IPS DF 19.7 (cell line): ENCODE data around the gene ATP10B.

Experiments
- DNase-seq: peaks from one replicate; pipeline ENCODE4 v3.0.0-alpha.2; 2013; ENCODE audit warnings: low read depth, low spot score

ATP10B gene

DNA sequence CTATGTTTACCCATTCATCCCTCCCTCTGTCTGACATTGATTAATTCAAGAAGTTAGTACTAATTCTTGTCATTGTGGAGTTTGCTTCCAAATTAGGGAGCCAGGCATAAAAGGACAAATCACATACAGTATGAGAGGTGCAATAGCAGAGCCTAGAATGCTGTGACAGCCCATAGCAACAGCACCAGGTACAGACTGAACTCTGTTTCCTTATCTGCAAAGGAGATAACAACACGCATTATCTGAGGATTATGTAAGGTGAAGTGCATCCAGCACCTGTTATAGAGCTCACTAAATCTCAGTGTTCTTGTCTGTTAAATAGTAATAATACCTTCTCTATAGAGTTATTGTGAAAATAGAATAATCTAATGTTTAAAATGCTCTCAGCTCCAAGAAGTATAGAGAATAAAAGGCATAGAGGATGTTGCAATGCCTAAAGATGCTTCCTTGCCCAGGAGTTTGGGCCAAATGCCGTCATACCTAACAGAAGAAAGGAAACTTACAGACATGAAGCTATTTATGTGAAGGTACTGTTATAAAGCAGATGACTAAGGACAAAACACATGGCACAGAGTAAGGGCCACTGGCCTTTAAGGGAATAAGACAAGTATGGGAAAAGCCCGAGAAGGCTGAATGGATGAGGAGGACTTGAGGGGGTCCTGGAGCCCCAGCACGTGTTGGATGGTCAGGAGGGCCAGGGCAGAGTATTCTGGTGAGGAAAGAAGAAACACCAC is 214.5 kb downstream of the ATP10B start:
- no peak for DNase-seq

DNA sequence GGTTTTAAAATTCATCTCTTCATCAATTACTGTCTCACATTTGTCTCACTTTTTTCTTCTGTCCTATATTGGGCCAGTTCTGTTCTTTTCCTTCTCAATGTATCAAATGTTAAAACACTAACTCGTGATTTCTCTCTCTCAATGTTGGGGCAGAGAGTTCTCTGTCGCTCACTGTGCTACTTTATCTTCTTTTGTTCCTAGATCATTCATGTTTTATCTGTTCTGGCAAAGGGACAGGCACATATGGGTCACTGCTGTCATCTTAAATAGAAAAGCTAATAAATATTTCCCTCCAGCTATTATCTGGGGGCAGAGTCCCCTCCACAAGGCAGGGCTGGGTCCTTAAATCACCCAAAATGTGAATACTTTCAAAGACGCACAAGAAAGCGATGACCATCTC is 216.3 kb downstream of the ATP10B start:
- DNase-seq, result no peak

DNA sequence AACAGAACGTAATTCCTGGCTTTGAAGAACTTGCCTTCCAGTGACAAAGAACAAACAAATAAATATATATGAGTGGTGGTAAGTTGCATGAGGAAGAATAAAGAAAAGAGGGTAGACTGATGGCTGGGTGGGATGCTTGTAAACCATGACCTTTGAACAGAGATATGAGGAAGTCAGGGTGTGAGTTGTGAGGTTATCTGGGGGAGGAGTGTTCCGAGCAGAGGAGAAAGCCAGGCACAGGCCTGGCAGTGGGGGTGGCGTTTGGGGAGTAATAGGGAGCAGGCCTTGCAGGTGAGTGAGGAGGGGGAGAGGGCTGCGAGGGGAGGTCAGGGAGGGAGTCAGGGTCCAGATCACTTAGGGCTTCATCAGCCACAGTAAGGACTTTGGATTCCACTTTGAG is 217.0 kb downstream of the ATP10B start:
- DNase-seq, result no peak

DNA sequence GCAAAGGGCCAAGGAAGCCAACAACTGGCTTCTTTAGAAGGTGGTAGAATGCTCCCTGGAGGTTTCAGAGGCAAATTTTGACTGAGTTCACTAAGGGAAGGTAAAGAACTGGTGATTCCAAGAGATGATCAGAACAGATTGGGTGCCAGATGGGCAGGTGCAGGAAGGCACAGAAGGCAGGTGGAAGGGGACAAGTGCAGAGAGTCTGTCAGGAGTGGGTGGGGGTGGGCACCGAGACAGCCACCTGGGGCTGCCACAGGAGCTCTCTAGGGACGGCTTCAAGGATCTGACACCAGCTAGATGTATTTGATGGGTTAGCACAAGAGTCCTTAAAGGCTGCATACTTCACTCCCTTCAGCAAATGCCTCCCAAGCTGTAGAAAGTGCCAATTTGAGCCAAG is 223.0 kb downstream of the ATP10B start:
- no peak for DNase-seq

DNA sequence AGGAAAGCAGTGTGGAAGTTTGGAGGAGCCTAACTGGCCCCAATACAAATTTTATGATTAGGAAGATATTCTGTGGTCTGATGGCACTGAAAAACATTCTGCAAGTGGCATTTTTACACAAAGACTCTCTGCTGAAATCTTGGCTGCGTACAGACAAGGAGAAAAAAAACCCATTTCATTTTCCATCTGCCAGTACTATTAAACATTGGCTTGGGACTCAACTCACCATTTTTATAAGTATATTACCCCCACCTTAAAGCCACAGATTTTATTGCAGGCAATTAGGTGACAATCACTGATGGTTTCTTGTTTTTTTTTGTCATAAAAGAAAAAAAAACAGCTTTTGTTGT is 223.4 kb downstream of the ATP10B start:
- DNase-seq, result no peak

DNA sequence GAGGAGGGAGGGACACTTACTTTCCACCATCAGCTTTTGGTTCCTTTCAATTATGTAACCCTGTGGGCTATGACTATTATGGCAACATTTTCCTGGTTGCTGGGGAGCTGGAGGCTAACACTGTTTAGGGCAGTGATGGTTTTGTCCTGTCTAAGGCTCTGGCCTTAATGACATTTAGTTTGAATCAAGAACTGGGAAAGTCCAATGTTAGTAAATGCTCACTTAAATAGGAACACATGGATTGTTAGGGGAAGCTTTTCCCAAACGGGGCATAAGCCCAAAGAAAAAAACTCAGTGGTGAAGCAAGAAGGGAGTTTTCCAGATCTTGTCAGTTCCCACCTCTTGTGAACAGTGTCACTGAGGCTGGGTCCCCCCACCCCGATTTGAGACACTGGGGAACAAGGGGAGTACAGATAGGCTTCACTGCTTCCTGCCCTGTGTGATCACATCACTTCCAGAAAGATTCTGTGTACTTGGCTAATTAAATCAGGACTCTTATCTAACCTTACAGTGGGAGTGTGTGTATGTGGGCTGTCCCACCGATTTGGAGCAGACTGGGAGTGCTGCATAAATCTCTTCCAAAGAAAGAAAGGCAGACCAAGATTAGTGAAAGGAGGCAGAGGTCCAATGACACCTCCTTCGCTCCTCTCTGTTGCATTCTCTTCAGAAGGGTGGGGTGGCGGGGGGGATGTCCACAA is 223.9 kb downstream of the ATP10B start:
- no peak for DNase-seq

DNA sequence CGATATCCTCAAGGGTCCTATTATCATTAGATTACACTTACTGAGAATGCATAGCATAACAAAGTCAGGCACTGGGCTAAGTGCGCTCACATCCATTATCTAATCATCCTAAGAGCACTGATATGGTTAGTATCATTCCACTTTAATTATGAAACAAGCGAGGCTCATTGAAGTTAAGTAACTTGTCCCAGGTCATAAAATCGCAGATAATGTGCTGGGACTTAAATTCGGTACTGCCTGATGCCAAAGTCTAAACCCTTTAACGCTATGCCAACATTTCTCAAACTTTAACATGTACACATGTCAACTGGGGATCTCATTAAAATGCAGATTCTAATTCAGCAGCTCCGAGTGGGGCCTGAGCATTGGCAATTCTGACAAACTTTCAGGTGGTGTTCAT is 225.7 kb downstream of the ATP10B start:
- no peak for DNase-seq

DNA sequence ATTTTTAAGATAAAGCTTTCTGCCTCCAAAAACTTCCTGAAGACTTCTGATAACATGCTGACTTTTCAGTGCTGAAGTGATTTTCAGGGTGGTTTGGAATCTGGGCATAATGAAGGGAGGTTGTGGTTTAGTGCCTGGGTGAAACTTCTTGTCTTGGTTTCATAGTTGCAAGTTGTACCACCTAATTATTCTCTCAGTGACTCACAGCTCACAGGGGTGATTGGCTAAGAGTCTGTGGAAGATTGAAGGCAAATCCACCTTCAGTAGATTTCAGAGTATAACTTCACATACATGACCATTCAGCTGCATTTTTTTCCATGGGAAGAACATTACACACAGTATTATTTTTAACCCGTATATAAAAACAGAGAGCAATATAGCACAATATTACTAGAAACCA is 230.5 kb downstream of the ATP10B start:
- DNase-seq, result no peak

DNA sequence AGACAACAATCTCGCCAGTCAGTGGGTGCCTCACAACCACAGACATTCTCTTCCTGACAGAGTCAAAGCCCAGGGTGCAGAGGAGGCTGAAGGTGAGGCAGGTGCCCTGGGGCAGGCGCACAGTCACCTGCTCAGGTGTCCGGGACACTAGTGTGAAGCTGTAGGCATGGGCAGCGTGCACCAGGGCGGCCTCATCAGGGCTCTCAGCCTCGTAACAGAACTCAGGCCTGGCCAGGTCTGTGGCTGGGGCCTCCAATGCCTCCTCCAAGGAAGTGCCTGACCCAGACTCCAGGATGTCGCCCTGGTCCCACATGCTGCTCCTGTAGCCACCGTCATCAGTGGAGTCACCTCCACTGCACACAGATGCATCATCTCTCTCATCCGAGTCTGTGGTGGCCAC is 231.6 kb downstream of the ATP10B start:
- DNase-seq, result no peak

DNA sequence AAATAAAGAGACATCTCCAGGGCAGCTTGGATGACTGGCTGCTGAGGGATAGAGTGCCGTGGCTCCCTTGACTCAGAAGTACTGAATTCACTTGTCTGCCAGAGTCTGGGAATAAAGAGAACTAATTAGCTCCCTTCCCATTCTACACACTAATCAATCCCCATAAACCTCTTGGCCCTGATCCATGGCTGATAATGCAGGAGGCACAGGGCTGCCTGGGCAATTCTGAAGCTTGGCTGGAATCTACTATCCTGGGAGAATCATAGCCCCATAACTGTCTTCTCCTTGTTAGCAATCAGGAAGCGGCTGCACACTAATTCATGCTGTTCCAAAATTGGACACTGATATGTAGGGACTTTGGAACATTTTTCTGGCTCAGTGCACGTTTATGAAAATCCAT is 232.6 kb downstream of the ATP10B start:
- no peak for DNase-seq

DNA sequence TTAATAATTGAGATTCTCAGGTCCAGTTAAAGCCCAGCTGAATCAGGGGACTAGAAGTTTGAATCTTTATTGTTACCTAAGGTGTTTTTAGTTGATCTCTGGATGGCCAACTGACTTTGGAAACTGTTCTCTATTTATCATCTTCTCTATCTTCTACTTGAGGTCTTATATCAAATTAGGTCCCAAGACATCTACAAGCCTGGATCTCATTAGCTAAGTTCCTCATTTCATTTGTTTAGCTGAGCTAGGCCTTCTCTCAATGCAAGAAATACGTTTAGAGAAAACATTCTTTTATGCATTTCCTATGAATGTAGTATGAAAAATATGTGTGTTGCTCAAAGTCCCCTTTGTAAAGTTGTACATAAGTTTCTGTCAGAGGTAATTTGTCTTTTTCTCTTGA is 233.7 kb downstream of the ATP10B start:
- DNase-seq, result no peak

DNA sequence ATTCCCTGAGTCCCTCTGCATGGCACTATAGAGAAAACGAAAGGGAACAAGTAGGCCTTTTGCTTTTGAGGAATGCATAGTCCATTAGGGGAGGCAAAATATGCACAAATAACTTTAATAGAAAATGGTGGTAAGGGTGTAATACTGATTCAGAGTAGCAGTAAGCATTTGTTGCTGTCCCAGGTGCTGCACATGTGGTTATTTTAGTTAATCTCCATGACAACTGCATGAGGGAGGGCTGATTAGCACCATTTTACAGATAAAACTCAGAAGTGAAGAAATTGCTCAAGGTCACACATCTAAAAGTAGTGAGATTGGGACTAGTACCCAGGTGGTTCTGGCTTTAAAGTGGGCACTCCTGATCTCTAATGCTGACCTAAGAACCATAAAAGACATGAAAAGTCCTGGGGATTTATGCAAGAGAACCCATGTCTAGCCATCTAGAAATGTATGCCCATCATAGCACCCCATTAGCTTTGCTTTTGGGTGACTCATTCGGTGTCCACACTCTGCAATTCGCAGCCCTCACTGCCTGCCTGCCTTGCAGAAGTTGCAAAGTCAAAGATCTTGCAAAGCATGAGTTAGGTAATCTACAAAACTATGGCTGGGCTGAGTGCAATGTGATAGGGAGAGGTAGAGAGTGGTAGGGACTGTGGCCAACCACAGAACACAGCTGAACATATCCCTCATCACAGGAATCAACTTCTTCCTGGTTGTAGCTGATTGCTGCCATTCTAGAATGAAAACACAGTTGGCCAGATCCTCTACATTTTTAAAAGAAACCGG is 235.1 kb downstream of the ATP10B start:
- no peak for DNase-seq

DNA sequence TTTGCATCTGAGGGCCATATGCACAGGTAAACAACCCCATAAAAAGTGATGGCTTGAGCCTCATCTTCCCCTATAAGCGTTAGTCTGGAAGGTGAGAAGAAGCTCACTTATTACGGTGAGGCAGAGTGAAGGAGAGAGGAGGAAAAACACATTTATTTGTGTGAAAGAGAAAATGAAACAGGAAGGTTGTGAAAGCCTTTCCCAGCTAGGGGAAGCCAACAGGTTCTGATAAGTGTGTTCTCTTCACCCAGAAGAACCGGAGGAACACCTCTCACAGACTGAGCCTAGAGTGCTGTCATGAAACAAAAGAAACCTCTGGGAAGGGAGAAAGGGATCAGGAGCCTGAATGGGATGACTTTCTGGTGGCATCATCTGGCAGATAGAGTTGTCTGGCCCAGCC is 237.9 kb downstream of the ATP10B start:
- no peak for DNase-seq

DNA sequence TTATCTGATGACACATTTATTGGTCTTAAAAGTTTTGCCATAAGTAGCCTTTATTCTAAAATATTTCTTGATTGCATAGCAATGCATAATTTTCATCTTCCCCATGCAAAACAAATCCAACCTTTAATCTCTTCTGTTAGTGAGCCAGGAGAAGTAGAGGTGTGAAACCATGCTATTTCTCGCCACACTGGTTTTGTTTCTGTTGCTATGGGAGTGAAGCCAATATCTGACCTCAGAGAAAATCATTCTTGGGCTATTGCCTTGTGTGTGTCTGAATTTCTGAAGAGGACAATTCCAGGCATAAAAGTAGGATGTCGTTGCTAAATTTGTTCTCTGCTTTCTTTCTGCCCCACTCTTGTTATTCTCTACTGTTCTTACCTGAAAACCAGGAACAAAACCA is 246.7 kb downstream of the ATP10B start:
- DNase-seq, result no peak

DNA sequence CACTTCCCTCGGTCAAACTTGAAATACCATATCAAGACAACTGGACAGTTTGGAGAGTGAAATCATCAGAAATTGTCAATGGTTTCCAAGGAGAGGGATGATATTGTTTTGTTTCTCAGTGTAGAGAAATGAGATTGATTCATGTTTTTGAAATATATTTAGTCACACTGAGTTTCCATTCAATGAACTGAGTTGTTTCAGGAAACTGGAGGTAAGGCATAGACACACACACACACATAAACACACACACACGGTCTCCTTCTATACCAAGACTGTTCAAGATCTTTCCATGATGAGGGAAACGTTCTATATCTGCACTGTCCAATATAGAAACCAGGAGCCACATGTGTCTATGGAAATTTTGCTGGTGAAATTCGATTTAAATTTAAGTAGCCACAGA is 247.5 kb downstream of the ATP10B start:
- DNase-seq, result no peak

DNA sequence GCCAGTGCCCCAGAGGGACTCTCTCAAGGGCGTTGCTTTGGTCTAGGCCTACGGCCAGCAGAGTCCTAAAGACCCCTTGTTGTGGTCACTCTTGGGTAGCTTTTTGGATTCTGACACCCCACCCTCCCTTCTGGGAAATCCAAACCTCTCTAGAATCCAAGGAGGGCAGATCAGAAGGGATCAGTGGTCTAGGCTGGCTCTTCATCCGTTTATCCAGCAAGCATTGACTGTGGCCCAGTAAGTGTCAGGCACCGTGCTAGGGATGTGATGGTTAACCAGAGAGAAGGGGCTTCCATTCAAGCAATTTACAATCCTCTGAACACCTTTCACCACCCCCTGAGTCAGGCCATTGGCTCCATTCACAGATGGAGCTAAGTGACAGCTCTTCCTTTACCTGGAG is 249.3 kb downstream of the ATP10B start:
- no peak for DNase-seq

DNA sequence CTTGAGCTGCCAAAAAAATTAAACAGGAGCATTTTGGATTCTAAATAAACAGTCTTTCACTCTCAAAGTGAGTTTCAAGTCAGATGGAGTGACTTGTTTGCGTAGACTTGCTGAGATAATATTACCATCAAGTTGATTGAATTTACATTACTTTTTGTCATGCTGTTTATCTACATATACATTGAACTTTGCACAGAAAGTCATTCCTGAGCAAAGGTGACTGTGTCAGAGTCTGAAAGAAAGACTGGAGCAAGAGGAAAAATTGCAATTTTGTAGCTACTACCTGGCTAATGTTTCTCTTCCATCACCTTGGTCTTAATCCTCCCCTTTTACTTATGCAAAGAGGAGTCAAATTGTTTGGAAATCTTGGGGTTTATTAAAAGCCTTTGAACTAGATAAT is 251.0 kb downstream of the ATP10B start:
- no peak for DNase-seq

DNA sequence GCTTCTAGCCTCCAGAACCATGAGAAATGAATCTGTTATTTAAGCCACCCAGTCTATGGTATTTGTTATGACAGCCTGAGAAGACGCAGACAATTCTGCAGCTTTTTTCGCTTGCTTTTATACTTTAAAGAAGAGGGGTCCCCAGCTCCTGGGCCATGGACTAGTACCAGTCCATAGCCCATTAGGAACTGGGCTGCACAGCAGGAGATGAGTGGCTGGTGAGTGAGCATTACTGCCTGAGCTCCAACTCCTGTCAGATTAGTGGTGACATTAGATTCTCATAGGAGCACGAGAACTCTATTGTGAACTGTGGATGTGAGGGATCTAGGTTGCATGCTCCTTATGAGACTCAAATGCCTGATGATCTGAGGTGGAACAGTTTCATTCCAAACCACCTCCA is 278.7 kb downstream of the ATP10B start:
- DNase-seq, result no peak

DNA sequence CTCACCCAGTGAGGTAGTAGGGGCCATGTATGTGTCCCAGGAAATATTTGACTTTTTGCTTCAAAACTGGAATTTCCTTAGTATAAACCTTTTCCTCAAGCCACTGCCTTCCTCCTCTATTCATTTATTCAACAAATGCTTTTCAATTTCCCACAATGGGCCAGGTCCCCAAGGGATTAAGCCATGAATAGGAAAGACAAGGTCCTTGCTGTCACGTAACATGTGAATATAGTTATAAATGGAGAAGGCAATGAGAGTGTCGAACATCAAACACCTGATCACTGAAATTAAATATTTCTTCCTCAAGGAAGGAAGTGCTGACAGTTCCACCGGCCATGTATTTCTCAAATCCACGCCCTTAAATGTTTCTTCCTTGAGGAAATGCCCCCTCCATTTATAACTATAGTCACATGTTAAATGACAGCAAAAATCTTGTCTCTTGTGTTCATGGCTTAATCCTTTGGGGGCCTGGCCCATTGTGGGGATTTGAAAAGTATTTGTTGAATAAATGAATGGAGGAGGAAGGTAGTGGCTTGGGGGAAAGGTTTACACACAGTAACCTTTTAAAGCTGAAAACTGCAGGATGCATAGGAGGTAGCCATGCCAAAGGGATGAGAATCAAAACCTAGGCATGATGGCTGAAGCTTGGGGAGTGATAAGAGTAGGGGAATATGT is 284.8 kb downstream of the ATP10B start:
- no peak for DNase-seq

DNA sequence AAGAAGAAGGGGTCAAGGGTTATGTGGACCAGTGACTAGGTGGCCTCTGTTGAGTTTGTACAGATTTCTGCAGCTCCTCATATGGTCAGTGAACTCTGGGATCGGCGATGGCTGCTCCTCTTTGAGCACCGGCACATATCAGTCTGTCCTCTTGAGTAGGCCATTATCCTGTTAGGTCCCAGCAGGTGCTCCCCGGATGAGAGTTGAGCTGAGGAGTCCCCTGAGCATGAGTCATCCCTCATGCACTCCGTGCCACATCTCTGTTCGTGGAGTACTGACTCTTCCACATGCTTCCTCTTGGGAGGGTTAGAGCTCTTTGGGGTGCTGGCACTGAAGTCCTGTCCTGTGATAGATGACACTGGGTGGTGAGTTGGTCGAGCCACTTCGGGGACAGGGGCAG is 286.6 kb downstream of the ATP10B start:
- no peak for DNase-seq

DNA sequence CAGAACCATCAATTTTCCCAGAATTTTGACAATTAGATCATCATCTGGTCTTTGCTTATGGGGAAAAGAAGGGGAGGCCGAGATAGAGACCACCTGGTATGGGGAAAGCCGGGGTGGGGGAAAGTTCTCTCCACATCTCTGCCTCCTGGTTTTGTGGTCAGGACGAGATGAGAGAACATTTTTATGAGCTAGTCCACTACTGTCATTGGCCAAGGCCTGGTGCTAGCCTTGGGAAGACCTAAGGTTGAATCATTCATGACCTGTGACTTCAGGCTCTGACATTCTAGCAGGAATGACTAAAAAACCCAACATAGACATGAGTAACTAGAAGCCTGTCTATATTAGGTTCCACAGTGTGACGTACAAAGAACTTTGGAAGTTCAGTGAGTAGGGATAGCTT is 295.2 kb downstream of the ATP10B start:
- no peak for DNase-seq

DNA sequence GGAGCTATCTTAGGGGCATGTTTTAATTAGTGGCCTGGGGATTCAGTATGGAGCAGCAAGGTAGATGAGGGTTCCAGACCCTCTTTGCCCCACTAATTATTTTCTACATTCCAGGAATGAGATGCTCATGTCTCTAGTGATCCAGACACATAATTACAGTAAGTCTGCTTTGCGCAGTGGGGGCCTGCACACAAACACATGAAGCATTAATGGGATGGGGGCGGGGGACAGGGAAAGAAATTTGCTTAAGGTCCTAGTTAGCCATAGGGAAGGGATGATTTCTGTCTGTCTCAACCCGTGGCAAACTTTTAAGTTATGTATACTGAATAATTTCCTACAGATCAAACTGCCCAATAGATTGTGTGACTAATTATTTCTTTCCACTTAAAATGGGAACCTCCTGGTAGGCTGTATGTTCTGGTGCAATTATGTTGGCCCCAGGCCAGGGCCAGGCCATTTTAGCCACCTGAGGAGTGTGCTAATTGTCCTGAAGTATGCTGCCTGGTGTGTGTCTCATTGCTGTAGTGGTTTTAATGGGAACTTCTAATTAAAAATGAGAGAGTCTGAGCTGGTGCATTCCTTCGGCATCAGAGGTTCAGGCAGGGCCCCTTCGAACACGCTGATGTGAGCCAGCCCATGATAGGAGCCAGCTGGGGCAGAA is 295.9 kb downstream of the ATP10B start:
- no peak for DNase-seq
